HL-60 (cell line): Measurements from ENCODE around the gene IRF2BP2.

Experiments
- DNase-seq, 2 experiments: peaks; one replicate each; pipeline ENCODE4 v3.0.0-alpha.2; 2010 to 2020; ENCODE audit warnings: low read depth in 1 of 2, low spot score in 1 of 2
- H3K27ac ChIP-seq: fragments of 250-450 bp; sonication (Bioruptor Pico); replicated peaks from 2 replicates; pipeline ENCODE4 v1.5.1; 2020; ENCODE audit warnings: mild to moderate bottlenecking, moderate library complexity
- H3K27me3 ChIP-seq: fragments of 250-450 bp; sonication (Bioruptor Pico); 2 replicates; pipeline ENCODE4 v1.5.1; 2021; ENCODE audit warnings: mild to moderate bottlenecking, moderate library complexity; ENCODE audit not compliant: insufficient read depth, poor library complexity, severe bottlenecking
- H3K4me3 ChIP-seq: replicated peaks from 2 replicates; pipeline ENCODE4 v1.5.1; 2011; ENCODE audit warnings: mild to moderate bottlenecking, control low read depth, low read length; ENCODE audit not compliant: insufficient read depth
- GABPA ChIP-seq: IDR thresholded peaks from 2 replicates; pipeline ENCODE4 v1.6.1; 2012; ENCODE audit warnings: low read depth
- POLR2AphosphoS5 ChIP-seq: IDR thresholded peaks from 2 replicates; pipeline ENCODE4 v1.6.1; 2012; ENCODE audit warnings: low read depth
- SPI1 ChIP-seq: IDR thresholded peaks from 2 replicates; pipeline ENCODE4 v1.6.1; 2012; ENCODE audit warnings: low read depth, mild to moderate bottlenecking, borderline replicate concordance
- TF ChIP-seq, protein P1 (sequence below): IDR thresholded peaks from 2 replicates; pipeline ENCODE4 v1.6.1; 2012; ENCODE audit warnings: low read depth; ENCODE audit not compliant: insufficient replicate concordance
- TF ChIP-seq, protein P2 (sequence below): IDR thresholded peaks from one replicate; pipeline ENCODE4 v1.5.1; 2011; ENCODE audit warnings: low read length, control low read depth, inconsistent platforms; ENCODE audit not compliant: insufficient read depth

The IRF2BP2 gene

DNA sequence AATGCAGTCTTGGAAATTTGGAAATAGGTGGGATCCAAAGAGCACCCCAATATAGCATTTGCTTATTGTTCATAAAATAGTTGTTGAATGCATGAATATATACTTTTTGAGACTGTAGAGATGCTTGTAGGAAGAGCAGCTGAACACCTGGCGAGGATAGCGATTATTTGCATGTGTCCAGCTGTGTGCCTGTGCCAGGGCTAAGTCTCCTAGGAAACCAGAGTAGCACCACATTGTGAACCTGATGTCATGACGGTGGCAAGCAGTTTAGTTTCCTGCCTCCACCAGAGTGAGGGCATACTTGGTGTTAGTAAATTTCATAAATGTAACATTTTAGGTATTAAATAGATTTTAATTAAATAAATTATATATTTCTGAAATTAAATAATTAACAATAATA, 37.3 kb upstream of the IRF2BP2 start:
- no peak overlapping the region for H3K27ac ChIP-seq
- TF ChIP-seq, protein P1, sequence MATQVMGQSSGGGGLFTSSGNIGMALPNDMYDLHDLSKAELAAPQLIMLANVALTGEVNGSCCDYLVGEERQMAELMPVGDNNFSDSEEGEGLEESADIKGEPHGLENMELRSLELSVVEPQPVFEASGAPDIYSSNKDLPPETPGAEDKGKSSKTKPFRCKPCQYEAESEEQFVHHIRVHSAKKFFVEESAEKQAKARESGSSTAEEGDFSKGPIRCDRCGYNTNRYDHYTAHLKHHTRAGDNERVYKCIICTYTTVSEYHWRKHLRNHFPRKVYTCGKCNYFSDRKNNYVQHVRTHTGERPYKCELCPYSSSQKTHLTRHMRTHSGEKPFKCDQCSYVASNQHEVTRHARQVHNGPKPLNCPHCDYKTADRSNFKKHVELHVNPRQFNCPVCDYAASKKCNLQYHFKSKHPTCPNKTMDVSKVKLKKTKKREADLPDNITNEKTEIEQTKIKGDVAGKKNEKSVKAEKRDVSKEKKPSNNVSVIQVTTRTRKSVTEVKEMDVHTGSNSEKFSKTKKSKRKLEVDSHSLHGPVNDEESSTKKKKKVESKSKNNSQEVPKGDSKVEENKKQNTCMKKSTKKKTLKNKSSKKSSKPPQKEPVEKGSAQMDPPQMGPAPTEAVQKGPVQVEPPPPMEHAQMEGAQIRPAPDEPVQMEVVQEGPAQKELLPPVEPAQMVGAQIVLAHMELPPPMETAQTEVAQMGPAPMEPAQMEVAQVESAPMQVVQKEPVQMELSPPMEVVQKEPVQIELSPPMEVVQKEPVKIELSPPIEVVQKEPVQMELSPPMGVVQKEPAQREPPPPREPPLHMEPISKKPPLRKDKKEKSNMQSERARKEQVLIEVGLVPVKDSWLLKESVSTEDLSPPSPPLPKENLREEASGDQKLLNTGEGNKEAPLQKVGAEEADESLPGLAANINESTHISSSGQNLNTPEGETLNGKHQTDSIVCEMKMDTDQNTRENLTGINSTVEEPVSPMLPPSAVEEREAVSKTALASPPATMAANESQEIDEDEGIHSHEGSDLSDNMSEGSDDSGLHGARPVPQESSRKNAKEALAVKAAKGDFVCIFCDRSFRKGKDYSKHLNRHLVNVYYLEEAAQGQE = no peak
- TF ChIP-seq, protein P2, sequence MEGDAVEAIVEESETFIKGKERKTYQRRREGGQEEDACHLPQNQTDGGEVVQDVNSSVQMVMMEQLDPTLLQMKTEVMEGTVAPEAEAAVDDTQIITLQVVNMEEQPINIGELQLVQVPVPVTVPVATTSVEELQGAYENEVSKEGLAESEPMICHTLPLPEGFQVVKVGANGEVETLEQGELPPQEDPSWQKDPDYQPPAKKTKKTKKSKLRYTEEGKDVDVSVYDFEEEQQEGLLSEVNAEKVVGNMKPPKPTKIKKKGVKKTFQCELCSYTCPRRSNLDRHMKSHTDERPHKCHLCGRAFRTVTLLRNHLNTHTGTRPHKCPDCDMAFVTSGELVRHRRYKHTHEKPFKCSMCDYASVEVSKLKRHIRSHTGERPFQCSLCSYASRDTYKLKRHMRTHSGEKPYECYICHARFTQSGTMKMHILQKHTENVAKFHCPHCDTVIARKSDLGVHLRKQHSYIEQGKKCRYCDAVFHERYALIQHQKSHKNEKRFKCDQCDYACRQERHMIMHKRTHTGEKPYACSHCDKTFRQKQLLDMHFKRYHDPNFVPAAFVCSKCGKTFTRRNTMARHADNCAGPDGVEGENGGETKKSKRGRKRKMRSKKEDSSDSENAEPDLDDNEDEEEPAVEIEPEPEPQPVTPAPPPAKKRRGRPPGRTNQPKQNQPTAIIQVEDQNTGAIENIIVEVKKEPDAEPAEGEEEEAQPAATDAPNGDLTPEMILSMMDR = no peak
- TF ChIP-seq GABPA (no peak), POLR2AphosphoS5 (no peak), SPI1 (no peak)
- no peaks in the 10 kb centered on the region for H3K27me3 ChIP-seq
- no peak for DNase-seq
- no peak overlapping the region for H3K4me3 ChIP-seq

DNA sequence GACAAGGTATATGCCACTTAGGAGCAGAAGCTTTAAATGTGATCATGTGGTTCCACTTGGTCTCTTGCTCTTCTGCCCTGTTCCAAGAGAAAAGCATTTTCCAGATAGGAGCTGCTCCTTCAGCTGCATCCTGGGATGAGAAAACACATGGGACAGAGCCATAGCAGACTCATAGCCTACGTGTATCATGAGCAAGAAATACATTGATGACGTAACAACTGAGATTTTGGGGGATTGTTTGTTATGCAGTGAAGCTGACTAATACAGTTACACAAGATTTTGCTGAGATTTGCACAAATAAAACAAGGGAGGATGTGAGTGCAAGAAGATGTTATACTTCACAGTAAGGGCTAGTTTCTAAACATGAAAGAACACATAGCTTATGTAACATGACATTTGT, 36.0 kb upstream of the IRF2BP2 start:
- H3K4me3 ChIP-seq = no peak overlapping the region
- H3K27ac ChIP-seq = peak overlapping the region; percentile 23
- H3K27me3 ChIP-seq = no peaks in the 10 kb centered on the region
- 0 out of 2 replicates have a peak, but pooled peaks have one; percentile 11 for TF ChIP-seq POLR2AphosphoS5
- no peak for TF ChIP-seq SPI1
- no peak for TF ChIP-seq GABPA
- DNase-seq = no peak

DNA sequence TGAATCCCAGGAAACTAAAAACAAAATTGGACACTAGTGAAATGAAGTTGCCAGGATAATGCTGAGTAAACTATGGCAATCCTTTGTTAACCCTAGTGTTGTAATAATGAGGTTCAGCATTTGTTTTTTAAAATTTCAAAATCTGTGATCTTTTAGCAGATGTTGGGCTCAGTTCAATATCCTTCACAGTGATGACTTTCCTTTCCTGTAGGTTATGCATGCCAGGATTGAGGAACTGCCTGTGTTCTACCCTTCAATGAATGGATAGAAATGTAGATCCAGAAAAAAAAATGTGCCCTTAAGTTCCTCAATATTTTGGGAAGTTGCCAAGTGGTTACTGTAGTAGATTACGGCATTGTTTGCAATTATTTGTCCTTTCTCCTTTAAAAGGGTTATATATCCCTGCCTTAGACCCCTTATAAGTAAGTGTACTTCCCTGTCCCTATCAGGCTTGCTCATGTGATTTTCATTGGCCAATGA, 35.5 kb upstream of the IRF2BP2 start:
- TF ChIP-seq POLR2AphosphoS5 = peak; percentile 26; the same call in 1 of the 2 replicates
- peak; percentile 80 for TF ChIP-seq SPI1
- TF ChIP-seq, protein P2 = no peak
- no peak for TF ChIP-seq GABPA
- TF ChIP-seq, protein P1 = no peak
- Histone ChIP-seq H3K27me3 (no peaks in the 10 kb centered on the region), H3K4me3 (no peak overlapping the region), H3K27ac (peak overlapping the region; percentile 23)
- DNase-seq = peak; percentile 62 to 83

DNA sequence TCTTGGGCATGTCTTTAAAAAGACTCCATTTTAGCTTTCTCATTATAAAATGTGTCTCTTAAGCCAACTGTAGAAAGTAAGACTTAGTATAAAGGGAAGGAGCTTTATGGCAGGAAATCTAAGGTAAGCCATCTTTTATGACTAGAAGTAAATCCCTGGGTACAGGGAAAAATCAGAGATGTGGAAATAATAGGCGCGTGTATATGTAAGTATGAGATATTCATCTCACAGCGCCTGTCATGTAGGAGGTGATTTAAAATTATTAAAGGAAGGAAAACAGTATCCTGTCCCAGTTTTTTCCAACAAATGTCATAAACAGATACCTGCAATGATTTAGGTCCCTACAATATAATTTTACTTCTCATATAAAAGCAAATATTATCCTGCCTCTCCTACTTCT, 35.0 kb upstream of the IRF2BP2 start:
- no peaks in the 10 kb centered on the region for H3K27me3 ChIP-seq
- peak overlapping the region; percentile 23 for H3K27ac ChIP-seq
- no peak for DNase-seq
- no peak for TF ChIP-seq GABPA
- TF ChIP-seq, protein P2 = no peak
- TF ChIP-seq SPI1 = no peak
- no peak overlapping the region for H3K4me3 ChIP-seq
